GM18499 (cell line): ENCODE data around the gene ABI1.

ENCODE experiments used
- ATAC-seq: cut with Tn5 transposase; IDR thresholded peaks from one replicate; pipeline ENCODE4 v1.9.1; 2021; ENCODE audit warnings: moderate number of reproducible peaks; ENCODE audit not compliant: insufficient read depth, unreplicated experiment

ABI1 gene

DNA sequence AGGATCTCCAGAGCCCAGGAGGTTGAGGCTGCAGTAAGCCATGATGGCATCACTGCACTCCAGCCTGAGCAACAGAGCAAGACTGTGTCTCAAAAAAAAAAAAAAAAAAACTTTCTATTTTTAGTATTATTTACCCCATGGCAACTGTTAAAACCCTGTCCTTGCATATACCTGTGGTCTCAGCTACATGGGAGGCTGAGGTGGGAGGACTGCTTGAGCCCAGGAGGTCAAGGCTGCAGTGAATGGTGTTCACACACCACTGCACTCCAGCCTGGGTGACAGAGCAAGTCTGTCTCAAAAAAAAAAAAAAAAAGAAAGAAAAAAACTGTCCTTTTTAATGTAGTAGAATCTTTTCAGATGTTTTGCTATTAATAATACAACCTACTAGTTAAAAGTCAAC, 3.2 kb downstream of the ABI1 start:
- peak; percentile 5 for ATAC-seq

DNA sequence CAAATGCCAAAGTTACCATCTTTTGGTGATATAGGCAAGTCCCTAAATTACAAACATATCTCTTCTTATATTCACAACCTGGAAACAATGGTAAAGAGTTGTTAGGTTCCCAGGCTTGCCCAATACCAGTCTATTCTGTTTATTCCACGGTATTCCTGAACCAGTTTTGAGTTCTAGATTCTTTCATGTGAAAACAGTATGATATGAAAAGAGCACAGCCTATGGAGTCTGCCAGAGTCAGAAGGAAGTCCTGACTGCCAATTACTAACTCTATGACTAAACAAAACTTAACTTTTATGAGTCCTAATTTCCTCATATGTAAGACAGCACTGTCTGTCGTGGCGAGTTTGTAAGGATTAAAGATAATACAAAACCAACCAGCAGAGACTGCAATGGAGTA, 5.6 kb downstream of the ABI1 start:
- no peak for ATAC-seq

DNA sequence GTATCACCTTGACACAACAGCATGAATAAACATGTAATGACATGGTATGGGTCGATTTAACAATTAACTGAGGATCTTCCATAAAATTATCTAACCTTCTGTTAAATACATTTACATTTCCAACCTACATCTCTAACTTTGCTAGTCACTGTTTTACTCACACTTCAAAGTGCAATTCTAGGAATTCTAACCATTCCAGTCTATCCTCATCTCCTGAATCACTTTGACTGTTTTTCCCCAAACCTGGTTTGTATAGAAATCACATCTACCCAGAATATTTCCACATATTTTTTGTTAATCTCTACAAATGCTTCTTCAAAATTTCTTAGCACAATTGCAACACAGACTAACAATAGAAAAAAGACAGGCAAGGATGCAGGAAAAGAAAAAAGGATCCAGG, 6.2 kb downstream of the ABI1 start:
- no peak for ATAC-seq

DNA sequence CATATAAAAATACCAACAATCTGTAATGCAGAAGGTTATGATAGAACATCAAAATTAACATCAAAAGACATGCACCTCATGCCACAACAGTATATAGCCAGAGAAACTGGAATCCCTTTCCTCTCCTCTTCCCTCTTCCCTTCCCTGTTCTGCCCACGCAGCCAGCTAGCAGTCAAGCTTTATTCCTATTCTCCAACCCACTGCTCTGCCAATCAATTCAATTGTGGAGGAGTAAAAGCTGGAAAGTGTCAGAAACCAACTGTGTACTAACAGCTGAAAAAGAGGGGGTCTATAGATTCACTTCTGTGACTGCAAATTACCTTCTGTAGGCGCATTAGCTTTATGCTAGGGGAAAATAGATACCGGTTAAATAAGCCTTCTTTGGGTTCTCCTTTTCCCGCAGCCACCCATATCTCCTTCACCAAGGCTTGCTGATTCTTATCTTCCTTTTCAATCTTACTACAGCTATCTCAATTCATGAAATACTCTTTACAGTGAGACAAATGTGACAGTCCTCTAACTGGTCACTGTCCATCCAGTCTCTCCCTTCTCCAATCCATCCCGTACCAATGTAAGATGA, 16.3 kb downstream of the ABI1 start:
- no peak for ATAC-seq

DNA sequence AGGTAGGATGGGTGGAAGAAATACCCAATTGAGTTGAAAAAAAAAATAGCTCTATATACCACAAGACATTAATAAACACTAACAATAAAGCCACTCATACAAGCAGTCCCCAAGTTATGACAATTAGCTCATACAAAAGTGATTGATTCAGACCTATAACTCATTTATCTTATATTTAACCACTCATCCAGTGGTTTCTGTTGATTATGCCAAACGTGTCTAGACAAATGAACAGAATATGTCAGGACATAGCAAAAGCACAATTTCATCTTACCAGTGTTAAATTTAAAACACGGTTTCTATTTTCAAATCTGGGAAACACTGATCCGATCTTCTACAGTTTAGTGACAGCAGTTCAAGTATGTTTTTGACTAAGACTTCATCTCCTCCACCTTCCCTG, 17.0 kb downstream of the ABI1 start:
- no peak for ATAC-seq

DNA sequence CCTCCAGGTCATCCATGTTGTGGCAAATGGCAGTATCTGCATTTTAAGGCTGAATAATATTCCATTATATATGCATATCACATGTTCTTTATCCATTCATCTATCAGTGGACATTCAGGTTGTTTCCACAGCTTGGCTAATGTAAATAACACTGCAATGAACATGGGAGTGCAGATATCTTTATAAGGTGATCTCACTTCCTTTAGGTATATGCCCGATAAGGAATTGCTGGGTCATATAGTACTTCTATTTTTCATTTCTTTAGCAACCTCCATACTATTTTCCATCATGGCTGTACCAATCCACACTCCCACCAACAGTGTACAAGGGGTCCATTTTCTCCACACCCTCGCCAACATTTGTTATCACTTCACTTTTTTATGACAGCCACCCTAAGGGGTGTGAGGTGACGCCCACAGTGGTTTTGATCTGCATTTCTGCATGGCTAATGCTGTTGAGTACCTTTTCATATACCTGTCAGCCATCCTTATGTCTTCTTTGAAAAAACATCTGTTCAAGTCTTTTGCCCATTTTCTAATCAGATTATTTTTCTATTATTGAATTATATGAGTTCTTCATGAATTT, 18.9 kb downstream of the ABI1 start:
- no peak for ATAC-seq

DNA sequence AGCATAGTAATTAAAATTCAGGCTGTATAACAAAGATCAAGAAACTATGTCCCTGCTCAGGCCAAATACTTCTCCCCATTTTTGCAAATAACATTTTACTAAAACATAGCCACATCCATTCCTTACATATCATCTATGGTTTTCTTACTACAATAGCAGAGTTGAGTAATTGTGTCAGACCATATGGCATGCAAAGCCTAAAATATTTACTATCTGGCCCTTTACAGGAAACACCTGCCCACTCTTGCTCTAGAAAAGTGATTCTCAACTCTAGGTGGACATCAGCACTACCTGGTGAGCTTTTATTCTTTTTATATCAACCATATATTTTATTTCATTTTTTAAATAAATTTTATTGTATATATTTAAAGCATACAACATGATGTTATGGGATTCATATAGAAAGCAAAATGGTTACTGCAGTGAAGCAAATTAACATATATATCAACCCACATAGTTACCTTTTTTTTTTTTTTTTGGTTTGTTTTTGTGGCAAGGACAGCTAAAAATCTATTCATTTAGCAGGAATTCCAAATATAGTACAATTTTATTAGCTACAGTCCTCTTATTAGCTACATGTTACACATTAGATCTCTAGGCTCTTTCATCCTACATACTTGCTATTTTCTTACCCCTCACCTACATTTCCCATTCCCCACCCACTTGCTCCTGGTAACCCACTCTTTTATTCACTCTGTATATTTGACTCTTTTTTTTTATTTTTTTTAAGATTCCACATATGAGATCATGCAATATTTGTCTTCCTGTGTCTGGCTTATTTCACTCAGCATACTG, 19.6 kb downstream of the ABI1 start:
- no peak for ATAC-seq

DNA sequence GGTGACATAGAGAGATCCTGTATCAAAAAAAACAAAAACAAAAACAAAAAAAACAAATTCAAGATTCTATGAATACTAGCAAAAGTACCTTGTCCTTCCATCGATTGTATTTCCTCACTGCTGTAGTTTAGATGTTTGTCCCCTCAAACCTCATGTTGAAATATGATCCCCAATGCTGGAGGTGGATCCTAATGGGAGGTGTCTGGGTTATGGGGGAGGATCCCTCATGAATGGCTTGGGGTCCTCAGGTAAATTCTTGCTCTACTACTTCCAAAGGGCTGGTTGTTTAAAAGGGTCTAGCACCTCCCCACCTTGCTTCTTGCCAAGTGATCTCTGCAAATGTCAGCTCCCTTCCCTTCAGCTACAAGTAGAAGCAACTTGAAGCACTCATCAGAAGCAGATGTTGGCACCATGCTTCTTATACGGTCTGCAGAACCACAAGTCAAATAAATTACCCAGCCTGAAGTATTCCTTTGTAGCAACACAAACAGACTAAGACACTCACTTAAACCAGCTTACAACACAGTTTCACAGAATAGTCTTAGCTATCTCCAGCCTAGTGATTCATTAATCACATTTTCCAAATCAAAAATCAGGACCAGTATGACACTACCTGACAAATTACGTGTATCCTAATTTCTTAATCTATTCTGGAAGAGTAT, 20.7 kb downstream of the ABI1 start:
- ATAC-seq: no peak

DNA sequence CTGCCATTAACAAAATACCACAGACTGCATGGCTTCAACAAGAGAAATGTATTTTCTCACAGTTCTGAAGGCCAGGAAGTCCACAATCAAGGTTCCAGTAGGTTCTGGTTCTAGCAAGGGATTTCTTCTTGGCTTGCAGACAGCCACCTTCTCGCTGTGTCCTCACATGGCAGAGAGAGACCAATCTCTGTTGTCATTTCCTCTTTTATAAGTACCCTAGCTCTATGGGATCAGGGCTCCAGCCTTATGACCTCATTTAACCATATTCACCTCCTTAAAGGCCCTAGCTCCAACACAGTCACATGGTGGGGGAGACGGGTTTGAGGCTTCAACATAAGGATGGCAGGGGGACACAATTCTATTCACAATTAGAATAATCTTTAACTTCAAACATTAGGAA, 23.6 kb downstream of the ABI1 start:
- no peak for ATAC-seq

DNA sequence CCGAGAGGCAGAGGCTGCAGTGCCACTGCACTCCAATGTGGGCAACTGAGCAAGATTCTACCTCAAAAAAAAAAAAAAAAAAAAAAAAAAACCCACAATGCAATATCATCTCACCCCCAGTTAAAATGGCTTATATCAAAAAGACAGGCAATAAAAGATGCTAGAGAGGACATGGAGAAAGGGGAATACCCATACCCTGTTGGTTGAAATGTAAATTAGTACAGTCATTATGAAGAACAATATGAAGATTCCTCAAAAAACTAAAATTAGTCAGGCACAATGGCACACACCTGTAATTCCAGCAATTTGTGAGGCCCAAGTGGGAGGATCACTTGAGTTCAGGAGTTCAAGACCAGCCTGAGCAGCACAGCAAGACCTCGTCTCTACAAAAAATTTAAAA, 25.7 kb downstream of the ABI1 start:
- ATAC-seq: no peak

DNA sequence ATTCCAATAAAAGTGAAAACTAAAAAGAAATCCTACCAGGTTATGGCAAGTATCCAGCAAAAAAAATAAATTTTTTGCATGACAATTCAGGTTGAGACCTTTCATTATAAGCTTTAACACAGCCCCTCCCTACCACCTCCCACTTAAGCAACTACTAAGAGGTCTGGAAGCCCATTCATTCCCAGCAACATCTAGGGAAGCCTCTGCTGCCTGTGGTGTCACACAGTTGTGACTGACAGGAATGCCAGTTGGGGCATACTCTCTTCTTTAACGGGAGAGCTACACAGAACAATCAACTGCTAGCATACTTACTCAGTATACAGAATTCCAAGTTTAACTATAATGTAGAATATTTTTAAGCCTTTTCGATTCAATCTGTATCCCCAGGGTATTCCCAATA, 27.8 kb downstream of the ABI1 start:
- ATAC-seq: no peak

DNA sequence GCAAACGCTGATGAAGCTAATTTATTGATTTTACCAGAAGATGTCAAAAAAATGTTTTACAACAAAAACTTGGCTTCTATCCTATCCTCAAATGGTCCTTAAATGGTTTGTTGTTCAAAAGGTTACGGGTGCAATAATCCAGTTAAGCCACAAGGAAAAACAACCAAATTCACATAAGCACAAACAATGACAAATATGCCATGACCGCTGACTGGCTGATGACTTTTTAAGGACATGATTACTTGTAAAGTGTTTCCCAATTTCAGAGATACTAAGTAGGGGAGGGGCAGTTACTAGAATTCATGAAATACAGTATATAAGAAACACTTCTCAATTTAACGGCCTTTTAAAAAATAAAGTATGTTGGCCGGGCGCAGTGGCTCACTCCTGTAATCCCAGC, 28.8 kb downstream of the ABI1 start:
- no peak for ATAC-seq

DNA sequence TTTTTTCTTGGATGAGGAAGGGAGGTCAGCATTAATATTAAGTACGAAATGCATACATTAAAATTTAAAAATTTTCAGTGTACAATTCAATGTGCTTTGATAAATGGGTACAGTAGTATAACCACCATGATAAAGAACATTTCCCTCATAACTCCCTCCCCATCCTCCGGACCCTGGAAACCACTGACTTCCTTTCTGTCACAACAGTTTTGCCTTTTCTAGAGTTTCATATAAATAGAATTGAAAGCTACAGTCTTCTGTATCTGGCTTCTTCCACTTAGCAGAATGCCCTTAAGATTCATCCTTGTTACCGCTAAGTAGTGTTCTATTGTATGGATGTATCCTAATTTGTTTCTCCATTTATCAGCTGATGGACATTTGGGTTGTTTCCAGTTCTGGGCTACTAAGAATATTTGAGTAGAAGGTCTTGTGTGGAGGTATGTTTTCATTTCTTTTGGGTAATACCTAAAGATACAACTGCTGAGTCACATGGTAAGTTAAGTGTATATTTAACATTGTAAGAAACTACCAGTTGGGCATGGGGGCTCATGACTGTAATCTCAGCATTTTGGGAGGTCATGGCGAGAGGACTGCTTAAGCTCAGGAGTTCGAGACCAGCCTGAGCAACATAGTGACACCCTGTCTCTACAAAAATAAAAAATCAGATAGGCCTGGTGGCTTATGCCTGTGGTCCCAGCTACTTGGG, 30.8 kb downstream of the ABI1 start:
- ATAC-seq: no peak

DNA sequence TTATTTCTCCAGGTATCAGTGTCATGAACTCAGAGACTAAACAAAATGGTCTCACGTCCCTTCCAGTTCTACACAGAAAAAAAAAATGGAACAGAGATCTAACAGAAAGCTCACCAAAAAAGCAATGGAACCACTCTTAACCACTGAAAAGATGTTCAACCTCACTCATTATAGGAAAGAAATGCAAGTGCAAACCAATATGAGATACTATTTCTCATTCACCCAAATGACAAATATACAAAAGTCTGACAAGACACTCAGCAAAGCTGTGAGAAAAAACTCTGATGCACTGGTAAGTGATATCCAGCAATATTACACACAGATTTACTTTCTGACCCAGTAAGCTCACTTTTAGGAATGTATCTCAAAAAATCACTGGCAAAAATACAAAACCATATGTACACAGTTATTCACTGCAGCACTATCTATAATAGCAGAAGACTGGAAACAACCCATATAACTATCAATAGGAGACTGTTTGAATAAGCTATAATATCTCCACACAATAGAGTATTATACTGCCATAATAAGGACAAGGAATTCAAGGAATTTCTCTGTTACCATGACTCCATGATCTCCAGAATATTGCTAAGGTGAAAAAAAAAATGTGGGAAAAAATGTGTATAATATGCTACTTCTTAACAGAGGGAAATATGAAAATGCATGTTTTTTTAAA, 36.6 kb downstream of the ABI1 start:
- ATAC-seq: no peak

DNA sequence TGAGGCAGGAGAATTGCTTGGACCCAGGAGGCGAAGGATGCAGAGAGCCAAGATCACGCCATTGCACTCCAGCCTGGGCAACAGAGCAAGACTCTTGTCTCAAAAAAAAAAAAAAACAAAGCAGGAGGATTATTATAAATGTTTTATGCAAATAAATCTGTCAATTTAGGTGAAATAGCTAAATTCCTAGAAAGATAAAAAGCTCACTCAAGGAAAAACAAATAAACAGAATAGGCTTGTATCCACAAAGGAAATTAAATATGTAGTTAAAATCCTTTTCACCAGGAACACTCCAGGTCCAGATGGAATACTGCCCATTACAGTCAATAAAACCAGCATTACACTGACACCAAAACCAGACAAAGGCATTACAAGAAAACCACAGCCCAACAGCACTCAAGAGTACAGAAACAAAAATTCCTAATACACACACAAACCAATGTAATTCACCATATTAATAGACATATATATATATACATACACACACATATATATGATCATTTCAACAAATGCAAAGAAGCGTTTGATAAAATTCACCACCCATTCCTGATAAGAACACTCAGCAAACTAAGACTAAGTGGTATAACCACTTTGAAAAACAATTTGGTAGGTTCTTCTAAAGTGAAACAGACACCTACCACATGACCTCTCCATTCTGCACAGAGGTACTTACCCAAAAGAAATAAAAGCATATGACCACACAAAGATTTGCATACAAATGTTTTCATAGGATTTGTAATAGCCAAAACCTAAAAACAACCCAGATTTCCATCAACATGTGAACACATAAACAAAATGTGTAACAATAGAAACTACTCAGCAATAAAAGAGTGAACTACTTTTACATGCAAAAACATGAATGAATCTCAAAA, 38.8 kb downstream of the ABI1 start:
- no peak for ATAC-seq

DNA sequence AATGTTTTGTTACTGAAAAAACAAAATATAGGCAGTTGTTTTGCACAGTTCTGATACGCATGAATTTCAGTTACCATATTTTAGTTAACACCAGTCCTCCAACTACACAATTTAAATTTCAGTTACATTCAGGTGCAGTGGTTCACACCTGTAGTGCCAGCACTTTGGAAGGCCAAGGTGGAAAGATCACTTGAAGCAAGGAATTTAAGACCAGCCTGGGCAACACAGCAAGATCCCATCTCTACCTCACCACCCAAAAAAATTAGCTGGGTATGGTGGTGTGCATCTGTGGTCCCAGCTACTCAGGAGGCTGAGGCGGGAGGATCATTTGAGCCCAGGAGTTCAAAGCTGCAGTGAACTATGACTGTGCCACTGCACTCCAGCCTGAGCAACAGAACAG, 45.3 kb downstream of the ABI1 start:
- no peak for ATAC-seq

DNA sequence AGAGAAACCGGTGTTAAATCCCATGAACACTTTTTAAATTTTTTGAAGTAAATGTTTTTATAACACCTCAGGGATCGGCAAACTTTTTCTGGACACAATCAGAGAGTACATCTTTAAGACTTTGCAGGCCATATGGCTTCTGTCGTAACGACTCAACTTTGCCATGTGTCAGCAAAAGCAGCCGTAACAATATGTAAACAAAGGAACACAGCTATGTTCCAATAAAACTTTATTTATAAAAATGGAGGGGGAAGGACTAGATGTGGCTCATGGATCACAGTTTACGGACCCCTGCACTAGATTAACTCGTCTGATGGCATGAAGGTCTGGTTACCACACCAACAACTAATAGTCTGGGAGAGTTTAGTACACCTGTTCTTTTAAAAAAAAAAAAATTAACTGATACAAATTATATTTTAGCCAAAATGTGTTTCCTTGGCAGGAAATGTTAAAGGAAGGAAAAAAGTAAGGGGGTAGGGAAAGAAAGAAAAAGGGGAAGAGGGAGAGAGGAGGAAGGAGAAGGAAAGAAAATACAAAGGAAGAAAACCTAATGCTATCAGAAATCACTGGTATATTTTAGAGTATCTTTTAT, 50.2 kb downstream of the ABI1 start:
- no peak for ATAC-seq

DNA sequence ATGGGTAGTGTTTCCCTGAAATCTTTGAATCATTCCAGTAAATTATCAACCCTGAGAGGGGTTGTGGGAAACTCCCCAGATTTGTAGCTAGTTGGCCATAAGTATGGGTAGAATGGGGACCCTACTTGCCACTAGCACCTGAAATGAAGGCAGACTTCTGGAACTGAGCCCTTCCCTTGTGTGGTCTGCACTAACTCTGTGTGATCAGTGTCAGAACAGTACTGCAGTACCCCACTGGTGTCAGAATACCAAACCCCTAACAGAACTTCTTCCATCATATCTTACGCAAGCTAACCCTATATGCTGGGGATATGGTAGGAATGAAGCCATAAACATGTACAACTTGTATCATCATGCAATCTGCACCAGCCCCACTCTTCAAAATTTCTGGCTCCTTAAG, 50.8 kb downstream of the ABI1 start:
- ATAC-seq: no peak

DNA sequence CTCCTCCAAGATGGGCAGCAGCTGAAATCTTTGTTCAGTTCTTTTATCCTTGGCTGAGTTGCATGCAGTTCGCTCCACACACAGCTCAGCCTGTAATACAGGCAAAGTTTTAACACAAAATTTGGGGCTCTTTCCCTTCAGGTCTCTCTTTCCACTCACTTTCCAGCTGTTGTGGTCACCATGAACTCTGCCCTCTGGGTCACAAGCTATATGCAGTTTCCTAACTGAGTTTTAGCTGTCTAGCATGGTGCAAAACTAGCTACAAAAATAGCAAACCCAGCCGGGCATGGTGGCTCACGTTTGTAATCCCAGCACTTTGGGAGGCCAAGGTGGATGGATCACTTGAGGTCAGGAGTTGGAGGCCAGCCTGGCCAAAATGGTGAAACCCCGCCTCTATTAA, 53.2 kb downstream of the ABI1 start:
- ATAC-seq: no peak
